Measurements from ENCODE around the gene CD46.

DNA sequence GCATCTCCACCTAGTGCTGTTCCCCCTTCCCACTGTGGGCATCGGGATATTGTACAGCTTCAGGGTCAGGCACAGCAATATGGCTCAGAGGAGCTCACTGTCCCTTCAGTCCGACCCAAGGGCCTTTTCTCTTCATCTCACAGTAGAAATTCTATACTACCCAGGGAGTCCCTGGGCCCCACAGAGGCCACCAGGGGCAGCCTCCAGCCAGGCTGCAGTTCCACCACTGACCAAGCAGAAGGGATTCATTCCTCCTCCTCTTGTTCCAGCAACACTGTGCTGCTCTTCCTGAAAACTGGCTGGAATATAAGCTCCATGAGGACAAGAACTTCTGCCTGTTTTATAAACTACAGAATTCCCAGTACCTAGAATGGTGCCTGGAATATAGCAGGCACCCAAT, 88.5 kb downstream of the CD46 start:
- TF ChIP-seq EZH2 (IDR thresholded peaks at IDR 0.05; ENCODE audit: borderline replicate concordance, low read depth, low read length, severe bottlenecking), result no peak
- TF ChIP-seq CTCF (IDR thresholded peaks at IDR 0.05; ENCODE audit: borderline replicate concordance, extremely low read depth, low read length, poor library complexity, severe bottlenecking), result no peak
